Cardiac fibroblast (primary cell): ENCODE data around the gene SLC44A3.

Source experiments
- DNase-seq, 2 donors: peaks; one replicate each; pipeline versions ENCODE4 v3.0.0 to v3.0.0-alpha.2; 2010; ENCODE audit warnings: low read depth in 2 of 2
- H3K4me3 ChIP-seq, 2 donors: replicated peaks in 1 of 2; 1 replicate in 1 of 2; 2 replicates in 1 of 2; pipeline ENCODE4 v1.5.1; 2011; ENCODE audit warnings: low read depth in 2 of 2, low read length in 2 of 2, mild to moderate bottlenecking in 2 of 2, moderate library complexity in 1 of 2
- TF ChIP-seq, protein P1 (sequence below): IDR thresholded peaks from one replicate; pipeline ENCODE4 v1.5.1; 2011; ENCODE audit warnings: low read depth, mild to moderate bottlenecking, low read length, inconsistent platforms

The SLC44A3 gene

GRCh38 chr1:94892604-94893254 is 72.6 kb downstream of the SLC44A3 start:
- TF ChIP-seq, protein P1, sequence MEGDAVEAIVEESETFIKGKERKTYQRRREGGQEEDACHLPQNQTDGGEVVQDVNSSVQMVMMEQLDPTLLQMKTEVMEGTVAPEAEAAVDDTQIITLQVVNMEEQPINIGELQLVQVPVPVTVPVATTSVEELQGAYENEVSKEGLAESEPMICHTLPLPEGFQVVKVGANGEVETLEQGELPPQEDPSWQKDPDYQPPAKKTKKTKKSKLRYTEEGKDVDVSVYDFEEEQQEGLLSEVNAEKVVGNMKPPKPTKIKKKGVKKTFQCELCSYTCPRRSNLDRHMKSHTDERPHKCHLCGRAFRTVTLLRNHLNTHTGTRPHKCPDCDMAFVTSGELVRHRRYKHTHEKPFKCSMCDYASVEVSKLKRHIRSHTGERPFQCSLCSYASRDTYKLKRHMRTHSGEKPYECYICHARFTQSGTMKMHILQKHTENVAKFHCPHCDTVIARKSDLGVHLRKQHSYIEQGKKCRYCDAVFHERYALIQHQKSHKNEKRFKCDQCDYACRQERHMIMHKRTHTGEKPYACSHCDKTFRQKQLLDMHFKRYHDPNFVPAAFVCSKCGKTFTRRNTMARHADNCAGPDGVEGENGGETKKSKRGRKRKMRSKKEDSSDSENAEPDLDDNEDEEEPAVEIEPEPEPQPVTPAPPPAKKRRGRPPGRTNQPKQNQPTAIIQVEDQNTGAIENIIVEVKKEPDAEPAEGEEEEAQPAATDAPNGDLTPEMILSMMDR = no peak
- H3K4me3 ChIP-seq = no peak overlapping the region
- no peak for DNase-seq

DNA sequence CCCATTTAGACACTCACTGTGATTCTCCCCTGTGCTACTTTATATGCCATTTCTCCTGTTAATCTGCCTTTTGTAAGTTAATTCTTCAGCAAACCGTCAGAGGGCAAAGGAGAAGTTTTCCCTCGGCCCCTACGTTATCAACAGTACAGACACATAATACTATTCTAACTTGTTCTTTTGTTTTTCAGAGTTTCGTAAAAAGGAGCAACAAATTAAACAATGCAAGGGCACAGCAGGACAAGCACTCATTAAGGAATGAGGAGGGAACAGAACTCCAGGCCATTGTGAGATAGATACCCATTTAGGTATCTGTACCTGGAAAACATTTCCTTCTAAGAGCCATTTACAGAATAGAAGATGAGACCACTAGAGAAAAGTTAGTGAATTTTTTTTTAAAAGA is 74.5 kb downstream of the SLC44A3 start:
- no peak for DNase-seq
- TF ChIP-seq, protein P1 = no peak

DNA sequence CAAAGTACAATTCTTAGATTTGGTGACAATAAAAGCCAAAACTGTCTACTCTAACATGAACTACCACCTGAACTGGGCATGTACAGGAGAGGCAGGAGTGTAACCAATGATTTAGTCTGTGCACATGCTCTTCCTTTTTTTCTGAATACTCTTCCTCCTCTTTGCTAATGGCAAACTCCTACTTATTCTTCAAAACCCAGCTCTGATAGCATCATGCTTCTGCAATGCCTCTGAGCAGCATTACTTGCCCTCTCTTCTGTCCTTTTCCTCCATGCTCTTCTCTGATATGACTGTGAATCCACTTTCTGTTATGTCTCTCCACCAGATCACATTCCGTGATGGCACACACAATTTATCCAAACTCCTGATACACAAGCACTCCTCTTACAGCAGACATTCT is 75.4 kb downstream of the SLC44A3 start:
- H3K4me3 ChIP-seq = no peak overlapping the region
- DNase-seq = no peak
- TF ChIP-seq, protein P1 = no peak

More for the DNA sequence above, 74.5 kb downstream of the SLC44A3 start:
- H3K4me3 ChIP-seq = no peak overlapping the region

DNA sequence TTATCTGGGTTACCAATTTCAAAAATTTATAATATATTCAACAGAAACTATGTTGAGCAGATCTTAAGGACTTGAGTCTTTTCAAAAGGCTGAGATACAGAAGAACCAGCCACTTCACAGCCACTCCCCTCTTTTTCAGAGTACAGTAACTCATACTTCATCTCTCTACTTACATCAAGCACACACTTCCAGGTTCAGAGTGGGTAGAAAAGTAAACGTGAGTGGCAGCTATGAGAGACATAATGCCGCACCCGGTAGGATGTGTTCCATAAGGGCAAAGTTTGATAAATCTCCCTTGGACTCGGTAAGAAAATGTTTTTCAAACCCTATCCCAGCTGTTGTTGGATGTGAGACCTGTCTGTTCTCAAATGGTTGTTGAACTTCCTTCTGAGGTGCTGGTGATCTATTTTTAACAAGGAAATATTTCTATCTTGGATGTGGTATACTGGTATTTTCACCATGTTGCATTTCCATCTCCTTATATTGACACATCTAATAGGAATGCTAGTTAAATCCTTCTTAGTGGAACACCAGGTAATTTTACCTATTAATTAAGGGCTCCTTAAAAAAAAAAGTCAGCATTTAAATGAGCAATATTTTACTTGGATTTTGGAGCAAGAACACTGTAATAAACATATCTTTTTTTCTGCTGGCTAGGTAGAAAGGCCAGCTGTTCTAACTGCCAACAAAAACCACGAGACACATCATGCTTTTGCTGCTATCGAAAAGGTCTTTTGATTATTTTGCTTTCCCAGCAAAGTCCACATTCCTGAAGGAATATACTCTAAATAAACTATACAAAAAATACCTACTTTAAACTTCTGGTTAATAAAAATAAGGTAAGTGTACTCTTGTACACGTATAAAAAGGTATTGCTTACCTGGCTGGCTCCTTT is 78.6 kb downstream of the SLC44A3 start:
- no peak overlapping the region for H3K4me3 ChIP-seq
- TF ChIP-seq, protein P1 = no peak
- DNase-seq = no peak

DNA sequence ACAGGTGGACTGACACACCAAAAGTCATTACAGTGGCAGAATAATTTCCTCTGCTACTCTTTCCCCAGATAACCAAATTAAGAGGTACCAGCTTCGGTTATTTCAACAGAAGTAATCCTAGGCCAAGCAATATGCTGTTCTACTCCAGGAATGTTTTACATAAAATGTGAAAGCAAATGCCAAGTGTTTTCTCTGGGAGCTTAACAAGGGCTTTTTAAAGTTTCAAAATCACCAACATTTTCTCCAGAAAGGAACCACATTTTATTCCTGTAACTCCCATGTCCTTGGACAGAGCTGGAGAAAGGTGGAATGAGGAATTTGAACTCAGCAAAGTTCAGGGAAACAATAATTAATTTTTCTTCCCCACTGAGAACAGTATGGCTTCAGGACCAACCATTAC is 79.6 kb downstream of the SLC44A3 start:
- H3K4me3 ChIP-seq = no peak overlapping the region
- DNase-seq = peak in 1 of 2 donors; percentile 28
- TF ChIP-seq, protein P1 = no peak

DNA sequence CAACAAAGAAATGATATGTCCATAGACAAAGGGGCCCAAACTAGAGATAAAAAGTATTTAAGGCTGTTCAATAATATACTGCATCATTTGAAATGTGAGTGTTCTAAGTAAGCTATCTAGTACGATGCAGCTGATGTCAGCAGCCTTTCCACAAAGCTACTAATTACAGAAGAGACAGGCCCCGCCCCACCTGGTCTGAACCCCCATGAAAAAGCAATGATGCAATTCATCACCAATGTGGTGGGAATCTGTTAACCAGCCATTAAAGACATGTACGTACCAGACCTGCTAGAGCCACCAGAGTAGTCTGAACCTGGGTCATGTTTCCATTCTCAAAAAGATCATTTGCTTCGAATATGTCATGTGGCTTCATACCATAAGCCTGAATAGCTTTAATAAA is 81.7 kb downstream of the SLC44A3 start:
- no peak for DNase-seq
- TF ChIP-seq, protein P1 = no peak

More for the DNA sequence above, 81.7 kb downstream of the SLC44A3 start:
- H3K4me3 ChIP-seq = no peak overlapping the region
